ENCODE results near the gene RGS19.
"Not testable (repeated sequence)": the region's sequence is repeated elsewhere in the genome, so short reads cannot be mapped to it uniquely, and the experiment has no call there.

RGS19 gene

DNA sequence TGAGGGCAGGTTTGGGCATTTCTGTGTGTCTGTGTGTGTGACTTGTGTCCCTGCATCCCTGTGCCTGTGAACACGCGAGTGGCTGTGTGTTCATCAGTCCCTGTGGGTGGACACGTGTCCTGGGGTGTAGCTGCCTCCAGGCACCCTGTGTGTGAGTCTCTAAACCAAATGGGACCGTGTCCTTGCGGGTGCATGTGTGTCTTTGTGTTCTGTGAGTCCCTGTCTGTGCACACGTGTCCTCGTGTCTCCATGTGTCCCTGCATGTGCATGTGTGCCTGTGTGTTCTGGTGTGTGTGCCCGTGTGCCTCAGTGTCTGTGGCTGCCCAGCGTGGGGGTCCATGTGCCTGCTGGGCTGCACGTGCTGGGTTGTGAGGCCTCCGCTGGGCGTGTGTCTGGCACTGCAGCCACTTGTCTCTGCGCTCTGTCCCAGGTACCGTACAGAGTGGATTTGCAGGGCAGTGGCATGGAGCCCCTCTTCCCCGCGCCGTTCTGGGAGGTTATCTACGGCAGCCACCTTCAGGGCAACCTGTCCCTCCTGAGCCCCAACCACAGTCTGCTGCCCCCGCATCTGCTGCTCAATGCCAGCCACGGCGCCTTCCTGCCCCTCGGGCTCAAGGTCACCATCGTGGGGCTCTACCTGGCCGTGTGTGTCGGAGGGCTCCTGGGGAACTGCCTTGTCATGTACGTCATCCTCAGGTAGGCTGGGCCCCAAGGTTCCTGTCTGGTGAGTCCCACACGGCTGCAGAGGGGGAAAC lies 13.1 kb upstream of the RGS19 start:
- DNase-seq, result no peak

DNA sequence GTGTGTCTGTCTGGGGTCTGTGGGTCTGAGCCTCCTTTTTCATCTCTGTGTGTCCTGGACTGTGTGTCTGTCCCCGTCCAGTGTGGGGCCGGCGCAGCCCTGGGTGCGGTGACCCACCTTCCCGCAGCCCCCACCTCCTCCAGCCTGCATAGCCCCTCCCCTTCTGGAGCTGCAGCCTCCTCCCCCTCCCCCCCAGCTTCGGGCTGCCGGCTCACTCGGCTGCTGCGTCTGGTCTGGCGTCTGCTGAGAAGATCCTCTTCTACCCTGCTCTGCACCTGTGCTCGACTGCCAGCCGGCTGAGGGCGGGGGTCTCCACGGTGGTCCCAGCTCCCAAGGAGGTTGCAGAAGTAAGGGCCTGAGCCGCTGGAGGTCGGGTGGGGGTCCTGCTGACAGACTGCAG lies 12.5 kb upstream of the RGS19 start:
- peak; percentile 71 for DNase-seq

DNA sequence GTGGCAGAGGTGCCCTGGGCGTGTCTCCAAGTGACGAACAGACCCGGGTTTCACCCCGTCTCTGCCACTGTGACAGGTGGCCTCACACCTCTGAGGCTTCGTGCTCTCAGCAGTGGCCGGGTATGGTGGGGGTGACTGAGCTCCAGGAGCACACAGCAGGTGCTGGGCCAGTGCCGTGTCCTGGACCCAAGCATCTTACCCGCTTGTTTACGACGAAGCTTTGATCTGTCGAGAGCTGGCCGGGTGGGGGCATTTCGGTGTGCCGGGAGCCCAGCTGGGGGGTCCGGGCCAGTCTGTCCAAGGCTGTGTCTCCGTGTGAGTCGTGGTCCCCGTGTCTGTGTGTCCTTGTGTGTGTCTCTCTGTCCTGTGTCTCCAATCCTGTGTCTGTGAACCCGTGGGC lies 12.0 kb upstream of the RGS19 start:
- DNase-seq, result no peak

DNA sequence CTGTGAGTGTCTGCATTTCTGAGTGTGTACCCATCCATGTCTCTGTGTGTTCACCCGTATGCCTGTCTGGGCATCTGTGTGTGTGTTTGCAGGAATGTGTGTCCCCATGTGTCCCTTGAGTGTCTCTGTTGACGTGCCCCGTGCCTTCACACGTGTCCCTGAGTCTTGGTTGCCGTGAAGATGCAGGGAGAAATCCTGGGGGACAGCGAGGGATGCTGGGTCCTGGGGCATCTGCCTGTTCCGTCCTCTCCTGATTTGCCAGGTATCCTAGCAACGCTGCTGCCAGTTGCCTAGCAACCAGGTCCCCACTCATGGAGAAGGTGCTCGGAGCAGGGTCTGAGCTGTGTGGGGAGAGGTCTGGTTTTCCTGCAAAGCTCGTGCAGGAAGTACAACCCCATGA lies 10.8 kb upstream of the RGS19 start:
- DNase-seq, result peak; percentile 67

DNA sequence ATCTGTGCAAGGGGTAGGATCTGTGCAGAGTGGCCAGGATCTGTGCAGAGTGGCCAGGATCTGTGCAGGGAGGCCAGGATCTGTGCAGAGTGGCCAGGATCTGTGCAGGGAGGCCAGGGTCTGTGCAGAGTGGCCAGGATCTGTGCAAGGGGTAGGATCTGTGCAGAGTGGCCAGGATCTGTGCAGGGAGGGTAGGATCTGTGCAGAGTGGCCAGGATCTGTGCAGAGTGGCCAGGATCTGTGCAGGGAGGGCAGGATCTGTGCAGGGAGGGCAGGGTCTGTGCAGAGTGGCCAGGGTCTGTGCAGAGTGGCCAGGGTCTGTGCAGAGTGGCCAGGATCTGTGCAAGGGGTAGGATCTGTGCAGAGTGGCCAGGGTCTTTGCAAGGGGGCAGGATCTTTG lies 9.3 kb upstream of the RGS19 start:
- not testable (repeated sequence) for DNase-seq

DNA sequence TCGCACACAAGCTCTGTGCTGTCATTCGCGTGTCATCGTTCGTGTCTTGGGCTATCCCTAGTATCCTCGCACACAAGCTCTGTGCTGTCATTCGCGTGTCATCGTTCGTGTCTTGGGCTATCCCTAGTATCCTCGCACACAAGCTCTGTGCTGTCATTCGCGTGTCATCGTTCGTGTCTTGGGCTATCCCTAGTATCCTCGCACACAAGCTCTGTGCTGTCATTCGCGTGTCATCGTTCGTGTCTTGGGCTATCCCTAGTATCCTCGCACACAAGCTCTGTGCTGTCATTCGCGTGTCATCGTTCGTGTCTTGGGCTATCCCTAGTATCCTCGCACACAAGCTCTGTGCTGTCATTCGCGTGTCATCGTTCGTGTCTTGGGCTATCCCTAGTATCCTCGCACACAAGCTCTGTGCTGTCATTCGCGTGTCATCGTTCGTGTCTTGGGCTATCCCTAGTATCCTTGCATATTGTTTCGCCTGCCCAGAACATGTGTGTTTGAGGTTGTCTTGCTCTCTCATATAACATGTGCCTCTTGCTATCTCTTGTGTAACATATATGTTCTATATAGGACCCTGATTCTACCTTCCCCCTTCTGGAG lies 8.0 kb upstream of the RGS19 start:
- not testable (repeated sequence) for DNase-seq

DNA sequence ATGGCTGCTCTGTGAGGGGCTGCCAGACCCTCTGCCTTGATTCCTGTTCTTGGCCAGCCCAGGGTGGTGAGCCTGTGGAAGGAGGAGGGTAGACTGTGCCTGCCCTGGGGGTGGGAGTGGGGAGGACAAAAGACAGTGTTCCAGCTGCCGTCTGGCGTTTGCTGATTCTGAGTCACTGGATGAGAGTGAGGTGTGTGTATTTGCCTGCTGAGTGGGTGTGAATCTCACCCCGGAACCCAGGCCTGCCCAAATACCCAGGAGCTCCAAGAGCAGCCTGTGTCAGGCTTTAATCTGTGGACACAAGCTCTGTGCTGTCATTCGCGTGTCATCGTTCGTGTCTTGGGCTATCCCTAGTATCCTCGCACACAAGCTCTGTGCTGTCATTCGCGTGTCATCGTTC lies 7.5 kb upstream of the RGS19 start:
- DNase-seq, result no peak

DNA sequence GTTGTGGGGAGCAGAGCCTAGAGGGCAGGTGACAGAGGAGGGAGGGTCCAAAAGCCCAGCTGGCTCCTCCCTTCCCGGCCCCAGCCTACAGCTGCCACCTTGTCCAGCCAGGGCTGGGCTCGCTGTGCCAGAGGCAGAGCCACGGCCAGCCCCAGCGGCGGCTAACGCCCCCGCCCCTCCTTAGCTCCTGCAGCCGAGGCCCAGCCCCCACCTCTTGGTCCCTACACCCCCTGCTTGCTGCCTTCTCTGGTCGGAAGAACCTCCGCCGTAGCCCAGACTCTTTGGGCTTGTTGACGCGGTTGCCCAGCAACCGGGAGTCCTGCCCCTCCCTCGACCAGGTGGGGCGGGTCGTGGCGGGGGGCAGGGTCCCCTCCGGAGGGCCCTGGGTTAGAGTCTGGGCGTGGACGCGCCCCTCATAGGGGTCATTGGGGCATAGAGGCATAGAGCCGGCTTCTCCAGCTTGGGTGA lies 5.4 kb upstream of the RGS19 start:
- DNase-seq, result no peak

DNA sequence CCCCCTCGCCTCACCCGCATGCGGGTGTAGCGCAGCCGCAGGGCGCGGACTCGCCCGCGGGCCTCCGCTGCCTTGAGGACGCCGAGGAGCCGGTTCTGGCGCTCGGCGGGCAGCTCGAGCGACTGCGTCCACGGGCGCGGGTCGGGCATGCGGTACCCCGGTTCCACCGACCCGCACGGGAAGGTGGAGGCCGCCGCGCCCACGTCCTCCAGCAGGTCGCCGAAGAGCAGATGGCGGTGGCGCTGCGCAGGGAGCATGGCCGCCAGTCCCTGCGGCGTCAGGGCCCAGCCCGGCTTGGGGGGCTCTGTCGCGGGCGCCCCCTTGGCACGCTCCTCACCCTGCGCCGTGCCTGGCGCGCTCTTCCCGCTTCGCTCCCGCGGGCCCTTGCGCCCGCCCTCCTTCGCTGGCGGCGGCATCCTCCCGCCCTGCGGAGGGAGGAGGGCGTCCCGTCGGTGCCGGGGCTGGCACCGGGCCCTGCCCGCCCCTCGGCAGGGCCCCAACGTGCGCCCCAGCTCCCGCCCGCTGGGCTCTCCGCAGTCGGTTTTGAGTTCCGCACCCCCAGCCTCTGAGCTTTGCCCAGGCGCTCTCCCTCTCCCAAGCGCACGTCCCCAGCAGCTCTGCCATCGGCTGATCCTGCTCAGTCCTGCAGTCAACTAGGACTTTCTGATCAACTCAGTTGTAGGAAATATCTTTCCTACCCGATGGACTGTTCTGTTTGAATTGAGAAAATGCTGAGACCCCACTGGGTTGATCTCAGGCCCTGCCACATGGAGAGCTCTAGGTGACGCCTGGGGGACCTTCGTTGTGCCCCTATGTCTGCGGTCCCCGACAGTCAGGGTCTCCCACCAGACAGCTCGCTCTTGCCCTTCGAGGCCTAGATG lies 4.7 kb upstream of the RGS19 start, which contains the start of gene LKAAEAR1:
LKAAEAR1 (minus strand) TSS at position 595 of the 881 bp plus-strand sequence; CDS start at position 416, 179 bp downstream.
- DNase-seq, result no peak

DNA sequence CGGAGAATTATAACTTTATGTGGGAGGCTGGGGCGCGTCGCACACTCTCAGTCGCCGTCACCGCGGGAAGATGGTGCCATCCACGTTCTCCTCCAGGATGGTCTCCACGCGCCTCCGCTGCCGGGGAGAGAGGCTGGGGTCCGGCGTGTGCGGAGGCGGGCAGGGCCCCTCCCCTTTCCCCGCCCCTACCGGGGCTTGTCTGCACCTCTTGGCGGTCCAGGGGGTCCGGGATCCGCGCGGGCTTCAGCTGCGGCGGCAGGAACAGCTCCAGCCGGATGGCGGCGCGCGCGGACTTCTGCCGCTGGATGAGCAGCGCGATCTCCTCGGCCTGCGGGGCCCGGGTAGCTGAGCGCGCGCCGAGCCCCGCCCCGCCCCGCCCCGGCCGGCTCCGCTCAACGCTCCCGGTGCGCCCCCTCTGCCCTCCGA lies 4.1 kb upstream of the RGS19 start:
- DNase-seq, result peak; percentile 53

DNA sequence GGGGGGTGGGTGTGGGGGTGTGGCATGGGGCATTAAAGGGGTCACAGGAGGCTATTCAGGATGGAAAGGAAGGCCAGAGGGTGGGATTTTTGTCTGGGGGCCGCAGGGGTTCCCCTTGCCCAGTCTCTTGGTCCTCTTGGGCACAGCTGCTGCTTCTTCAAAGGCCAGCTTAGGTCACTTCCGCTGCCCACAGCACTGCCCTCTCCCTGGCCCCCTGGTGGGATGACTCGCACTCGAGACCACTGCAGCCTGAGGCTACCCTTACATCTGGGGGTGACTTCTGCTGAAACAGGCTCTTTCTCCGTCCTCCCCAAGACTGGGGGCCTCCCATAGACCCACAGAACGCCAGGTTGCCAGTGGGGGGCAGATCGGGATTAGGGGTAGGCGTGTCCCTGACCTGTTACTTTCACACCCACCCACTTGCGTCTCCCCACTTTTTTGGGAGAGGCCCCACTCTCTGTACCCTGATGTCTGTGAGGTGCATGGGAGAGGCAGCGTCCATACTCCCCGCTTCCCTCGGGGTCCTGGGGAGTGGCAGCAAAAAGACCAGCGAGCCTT lies 3.6 kb upstream of the RGS19 start:
- no peak for DNase-seq

DNA sequence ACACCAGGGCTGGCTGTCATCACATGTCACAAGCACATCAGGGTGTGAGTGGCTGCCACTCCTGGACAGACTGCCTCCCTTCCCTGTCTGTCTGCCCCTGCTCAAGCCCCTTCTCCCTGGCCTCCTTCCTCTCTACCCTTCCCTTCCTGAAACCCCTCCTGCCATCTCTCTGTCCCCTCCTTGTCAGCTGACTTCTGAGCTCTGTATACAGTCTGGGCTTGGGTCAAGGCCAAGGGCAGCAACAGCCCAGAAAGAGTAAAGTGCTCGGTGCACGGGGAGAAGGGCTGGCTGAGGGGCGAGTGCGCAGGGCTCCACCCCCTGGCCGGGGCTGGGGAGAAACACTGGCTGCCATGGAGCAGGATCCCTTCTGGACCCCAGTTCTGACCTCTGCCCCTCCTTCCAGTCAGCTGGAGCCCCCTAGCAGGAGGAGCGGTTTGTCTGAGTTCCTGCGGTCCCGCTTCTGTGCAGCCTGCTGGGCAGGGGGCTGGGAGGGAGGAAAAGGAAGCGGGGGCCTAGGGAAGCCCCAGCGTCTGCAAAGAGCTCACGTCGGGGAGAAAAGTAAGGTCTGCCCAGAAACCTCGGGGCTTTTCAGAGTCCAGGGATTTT lies 2.9 kb upstream of the RGS19 start:
- DNase-seq, result no peak

DNA sequence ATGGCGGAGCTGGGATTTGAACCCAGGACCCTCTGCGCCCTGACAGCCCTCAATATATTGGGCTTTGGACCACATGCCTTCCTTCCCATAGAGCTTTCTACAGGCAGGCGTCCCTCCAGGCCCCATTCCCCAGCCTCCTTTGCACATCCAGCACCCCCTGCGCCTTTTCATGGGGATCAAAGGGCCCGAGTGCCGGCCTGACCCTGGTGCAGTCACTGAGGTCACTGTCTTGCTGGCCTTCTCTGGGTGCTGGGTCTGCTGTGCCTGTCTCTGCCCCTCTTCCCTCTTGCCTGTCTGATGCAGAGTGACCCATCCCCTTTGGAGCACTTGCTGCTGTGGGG lies 2.3 kb upstream of the RGS19 start:
- no peak for DNase-seq

DNA sequence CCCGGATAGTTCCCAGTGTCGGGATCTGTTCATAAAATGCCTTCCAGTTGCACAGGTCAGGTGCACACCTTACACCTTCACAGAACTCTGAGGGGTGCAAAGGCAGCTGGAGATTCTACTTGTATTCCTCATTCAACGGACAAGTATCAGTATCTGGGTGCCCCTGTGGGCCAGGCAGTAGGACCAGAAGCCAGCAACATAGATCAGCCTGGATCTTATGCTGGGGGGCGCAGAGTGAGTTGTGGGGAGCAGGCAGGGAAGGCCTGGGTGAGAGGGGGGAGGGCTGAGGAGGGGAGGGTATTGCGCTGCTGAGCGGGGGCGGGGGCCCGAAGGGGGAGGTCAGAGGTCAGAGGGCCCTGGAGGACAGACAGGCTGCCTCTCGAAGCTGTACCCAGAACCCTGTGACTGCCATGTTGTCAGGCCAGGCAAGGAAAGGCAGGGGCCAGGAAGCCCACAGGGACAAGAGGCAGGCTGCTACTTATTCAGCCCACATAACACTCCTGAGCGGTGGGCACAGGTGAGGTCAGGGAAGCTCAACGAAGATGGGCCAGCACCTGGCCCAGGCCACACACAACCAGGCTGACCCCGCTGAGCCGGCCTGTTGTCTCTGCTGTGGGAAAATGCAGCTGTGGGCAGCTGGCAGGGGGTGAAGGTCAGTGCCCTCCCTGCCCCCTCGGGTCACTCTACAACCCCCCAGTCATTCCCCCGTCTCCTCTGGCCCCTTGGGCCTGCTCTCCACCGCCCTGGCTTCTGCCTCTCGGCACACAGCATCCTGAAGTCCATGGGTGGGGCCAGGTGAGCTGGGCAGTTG lies 1.7 kb upstream of the RGS19 start:
- DNase-seq, result no peak

DNA sequence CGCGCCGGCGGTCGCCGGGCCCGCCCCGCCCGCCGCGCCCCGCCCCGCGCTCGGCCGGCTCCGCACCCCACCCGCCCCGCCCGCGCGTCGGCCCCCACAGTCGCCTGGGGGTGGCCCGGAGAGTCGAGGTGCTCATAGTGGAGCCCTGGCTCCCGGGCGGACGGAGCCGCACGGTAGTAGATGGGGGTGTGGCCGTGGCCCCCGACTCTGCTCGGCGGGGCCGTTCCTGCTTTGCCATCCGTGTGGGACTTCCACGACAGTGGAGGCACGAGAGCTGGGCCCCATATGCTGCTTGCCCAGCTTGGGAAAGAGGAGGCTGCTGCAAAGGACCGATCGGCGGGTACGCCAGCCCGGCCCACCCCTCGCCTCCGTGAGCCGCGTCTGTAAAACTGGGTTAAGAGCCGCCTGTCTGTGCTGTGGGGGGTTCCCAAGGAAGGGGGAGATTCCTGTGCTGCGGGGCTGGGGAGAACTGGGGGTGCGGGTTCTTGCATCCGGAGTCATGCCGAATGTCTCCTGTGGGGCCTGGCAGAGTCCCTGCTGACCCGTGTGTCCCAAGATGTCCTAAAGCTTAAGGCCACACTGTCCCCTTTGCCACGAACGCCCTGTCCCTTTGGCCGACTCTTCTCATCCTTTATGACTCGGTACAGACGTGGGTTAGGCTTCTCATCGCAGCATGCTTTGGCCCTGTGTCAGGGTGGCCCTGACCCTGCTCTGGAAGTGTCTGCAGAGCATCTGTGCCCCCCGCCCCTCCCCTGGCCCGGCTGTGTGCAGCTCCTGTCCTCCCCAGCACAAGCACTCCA lies 895 bp upstream of the RGS19 start, which contains the start of gene OPRL1:
OPRL1 (plus strand) TSS at position 70 of the 800 bp plus-strand sequence. CDS start 12,639 bp downstream, outside the sequence.
- no peak for DNase-seq

DNA sequence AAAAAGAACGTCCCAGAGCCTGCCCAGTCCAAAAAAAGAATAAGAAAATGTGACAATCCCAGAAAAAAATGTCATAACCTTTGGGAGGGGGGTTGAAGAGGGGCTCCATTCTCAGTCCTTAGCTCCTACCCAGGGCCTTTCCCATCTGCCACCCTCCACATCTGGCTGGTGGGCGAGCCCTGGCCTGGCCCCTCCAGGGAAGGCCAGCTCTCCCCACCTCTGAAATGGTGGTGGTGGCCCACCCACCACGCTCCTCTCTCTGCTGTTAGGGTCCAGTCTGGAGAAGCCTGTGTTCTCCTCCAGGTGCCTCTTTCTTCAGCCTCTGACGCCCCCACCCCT lies 415 bp downstream of the RGS19 start:
- no peak for DNase-seq

DNA sequence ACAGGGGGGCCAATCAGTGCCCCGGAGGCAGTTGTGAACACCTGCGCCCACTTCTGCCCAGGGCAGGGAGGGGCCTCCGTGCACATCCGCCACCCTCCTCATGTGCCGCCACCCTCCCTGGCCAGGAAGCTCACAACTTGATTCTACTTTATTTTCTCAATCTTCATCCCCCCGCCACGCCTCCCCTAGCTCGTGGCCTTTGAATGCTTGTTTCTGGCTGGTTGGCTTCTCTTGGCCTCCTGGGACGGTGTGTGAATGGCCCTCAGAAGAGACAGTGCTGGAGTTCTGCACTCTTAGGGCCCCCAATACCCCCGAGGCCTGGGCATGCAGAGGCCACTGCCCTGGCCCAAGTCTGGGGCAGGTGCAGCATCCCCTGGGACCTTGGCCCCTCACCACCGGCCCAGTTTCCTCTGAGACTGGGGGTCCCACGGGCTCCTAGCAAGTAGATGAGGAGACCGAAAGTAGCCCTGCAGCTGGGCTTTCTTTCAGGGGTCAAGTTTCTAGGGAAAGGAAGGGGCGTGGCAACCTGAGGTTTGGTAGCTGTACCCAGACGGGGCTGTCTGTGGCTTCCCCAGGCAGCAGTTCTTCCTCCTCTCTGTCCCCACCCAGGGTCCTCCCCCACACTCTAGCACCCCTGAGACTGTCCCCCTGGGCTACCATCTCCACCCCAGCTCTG lies 1.3 kb downstream of the RGS19 start:
- DNase-seq, result no peak

DNA sequence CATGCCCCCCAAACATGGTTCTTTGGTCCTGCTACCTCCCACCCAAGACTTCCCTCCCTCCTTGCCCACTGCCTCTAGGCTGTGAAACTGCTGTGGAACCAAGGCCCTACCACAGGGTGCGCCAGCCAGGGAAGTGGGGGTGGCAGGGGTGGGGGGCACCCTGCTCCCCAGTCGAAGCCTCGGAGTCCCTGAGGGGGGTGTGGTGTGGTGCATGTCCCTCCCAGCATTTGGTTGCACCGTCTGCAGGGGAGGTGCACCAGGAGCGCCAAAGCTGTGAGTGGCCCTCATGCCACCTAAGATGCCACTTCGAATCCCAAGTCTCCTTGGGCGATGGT lies 1.8 kb downstream of the RGS19 start:
- DNase-seq, result no peak

DNA sequence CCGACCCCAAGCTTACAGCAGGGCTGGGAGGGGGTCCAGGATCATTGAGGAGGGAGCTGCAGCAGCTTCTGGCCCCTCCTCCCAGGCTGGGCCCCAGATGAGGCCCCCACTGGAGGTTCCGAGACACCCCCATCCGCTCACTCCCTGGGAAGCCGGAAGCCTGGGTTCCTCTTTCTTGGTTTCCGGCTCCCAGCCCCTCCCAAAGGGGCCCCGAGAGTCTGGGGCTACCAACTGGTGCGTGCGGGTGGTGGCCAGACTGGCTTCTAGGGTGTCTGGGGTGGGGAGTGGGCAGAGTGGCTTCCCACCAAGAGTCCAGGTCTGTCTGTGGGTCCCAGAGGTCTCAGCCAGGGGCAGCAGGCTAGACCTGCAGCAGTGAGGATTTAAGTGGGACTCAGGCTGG lies 2.2 kb downstream of the RGS19 start:
- DNase-seq, result no peak

Measured in NCI-H2227 treated with DMSO at 0.1 percent for 48 hours (cell line).